ENCODE results near the gene JCAD.

The JCAD gene

DNA sequence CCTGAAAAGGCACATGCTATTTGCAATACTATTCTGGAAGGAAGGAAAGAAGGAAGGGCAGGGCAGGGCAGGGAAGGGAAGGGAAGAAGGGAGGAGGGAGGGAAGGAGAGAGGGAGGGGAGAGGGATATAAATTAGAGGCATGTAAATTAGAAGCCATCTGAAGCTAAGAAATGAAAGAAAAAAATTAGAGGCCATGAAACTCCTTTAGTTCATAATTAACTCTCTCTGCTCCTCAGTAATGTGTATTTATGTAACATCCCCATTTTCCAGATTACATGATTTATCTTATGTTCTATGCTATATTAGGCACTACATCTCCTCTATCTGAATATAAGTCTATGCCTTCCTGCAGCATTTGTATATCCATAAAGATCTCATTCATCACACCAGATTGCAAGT is 12.7 kb upstream of the JCAD start:
- no peak for DNase-seq

DNA sequence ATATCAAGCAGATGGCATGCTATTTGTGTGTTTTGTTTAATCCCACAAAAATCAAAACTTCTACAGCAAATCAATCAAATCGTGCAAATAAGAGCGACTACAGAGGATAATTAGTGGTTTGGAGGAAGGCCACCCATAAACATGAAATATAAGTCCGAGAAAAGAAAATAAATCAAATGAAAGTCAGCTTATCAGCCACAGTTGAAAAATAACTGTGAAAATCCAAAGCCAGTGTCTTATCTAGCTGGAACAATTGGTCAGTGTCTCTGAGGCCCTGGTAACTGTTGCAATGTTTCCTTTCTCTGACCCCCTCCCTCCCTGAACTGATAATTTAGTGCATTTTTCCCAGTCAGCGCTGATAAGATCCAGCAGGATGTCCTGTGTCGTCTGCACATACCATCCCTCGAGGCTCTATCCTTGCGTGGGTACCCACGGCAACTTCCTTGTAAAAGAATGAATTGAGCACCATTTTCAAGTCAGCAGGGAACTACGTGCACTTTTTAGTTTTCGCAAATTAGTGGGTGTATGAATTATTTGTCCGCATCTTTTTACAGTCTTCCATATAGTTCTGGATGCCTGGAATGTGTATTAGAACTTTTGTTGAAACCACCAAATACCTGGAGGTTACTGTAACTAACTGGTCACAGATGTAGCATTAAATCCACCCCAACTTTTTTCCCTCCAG is 10.8 kb upstream of the JCAD start:
- DNase-seq = no peak

GRCh38 chr10:30068492-30069223 is 9.3 kb upstream of the JCAD start:
- no peak for DNase-seq

GRCh38 chr10:30063099-30063498 is 3.7 kb upstream of the JCAD start:
- no peak for DNase-seq

GRCh38 chr10:30062582-30062981 is 3.2 kb upstream of the JCAD start:
- DNase-seq = no peak

DNA sequence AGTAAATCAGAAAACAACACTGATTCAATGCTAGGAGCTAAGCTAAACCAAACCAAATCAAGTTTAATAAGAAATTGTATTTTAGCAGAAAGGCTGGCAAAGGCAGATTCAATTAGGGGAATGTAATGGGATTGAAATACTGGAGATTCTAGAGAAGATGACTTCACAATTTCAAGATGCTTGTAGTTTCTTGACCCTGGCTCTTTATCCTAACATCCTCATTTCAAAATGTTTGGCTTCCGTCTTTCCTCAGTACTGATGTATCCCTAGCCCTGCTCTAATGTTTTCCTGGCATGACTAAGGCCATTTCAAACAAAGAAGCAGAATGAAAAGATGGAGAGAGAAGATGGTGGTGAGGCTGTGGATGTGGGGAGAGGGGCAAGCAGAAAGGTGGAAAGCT is 2.7 kb upstream of the JCAD start:
- no peak for DNase-seq

- no peak for DNase-seq
These were observed 735 bp downstream of the JCAD start for GRCh38 chr10:30058570-30059132.

GRCh38 chr10:30057894-30058556 is 1.4 kb downstream of the JCAD start:
- no peak for DNase-seq

DNA sequence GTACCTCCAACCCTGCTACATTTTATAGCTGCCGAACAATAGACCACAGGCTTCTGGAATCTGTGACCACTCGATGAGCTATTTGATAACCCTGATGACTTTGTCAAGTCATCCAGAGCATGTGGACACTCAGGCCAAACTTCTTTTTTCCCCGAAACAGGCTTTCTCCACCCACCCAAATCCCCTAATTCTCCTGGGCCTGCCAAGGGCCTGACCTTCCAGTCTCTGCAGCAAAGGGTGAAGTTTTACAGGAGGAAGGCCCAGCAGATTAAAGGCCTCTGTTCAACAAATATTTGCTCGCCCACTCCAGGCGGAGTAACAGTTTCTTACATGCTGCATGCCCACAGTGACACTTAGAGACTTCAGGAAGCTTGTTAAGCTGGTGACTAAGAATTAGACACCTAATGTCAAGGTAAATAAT is 2.0 kb downstream of the JCAD start:
- no peak for DNase-seq

DNA sequence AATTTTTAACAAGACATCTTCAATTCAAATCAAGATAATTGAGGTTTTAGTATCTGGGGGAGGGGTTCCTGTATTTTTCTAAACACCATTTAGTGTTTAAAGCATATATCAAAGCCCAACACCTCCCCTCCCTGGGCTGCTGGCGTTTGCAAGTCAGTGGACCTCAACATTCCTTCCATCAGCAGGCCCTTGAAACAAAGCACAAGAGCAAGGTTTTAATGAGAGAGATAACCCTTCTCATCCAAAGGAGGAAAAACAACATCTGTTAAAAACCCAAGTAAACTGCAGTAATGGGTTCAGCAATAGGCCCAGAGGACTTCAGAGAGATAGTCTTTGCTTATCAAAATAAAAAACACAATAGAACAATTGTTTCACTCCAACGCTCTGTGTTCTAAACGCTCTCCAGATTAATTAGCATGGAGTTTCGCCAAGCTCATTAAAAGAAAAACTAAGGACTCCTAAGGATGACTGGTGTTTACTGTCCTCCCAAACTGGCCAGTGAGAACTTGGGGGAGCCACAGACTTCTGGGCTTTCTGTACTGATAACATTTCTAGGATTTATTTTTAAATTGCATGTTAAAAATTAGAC is 2.5 kb downstream of the JCAD start:
- no peak for DNase-seq

GRCh38 chr10:30056281-30056680 is 3.1 kb downstream of the JCAD start:
- DNase-seq = no peak

DNA sequence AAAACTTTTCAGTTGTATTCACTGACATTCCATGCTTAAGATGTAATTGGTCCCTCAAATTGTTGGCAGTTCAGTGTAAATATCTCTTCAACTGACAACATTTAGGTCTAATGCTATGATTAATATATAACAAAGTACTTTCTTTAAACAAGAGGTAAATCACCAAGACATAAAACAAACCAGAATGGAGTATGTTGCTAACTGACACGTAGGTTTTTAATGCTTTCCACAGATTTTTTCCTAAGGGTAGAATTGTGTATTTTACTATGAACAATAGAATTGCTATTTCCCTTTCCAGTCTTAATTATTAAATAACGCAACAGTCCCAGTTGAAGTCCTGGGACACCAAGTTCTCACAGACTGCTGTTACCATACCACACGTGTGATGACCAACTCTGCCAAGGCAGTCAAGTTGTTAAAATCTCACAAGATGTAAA is 4.1 kb downstream of the JCAD start:
- DNase-seq = no peak

- no peak for DNase-seq
These were observed 7.3 kb downstream of the JCAD start for GRCh38 chr10:30052062-30052461.

DNA sequence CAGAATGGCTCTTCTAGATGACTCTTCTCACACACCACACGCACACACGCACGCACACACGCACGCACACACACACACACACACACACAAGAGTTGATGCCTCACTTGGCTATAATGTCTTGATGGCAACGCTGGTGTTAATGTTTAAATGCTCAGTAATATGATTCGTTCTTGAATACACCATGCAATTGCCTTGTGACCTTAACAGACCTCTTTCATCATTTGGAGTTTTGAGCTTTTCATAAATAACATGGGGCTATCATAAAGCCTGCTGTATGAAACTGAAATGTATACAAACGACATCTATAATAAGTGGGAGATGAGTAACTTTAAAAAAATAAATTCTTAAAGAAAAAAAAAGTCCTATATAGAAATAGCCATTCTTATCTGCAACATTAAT is 8.2 kb downstream of the JCAD start:
- no peak for DNase-seq

DNA sequence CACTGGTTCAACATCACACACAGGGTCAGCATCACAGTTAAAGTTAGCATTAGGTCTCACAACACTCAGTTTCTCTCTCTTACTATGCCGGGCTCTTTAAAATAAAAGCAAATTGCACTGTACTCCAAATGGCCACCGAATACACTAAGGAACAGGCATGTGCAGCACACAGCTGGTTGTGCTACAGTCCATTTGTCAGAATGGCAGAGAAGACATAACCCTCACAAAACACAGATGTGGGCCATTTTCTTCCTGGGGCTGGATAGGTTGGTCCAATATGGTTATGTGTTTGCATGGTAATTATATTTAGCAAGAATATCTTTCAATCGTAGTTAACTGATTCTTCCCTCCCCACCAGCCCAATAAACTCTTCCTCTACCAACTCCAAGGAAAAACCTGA is 9.0 kb downstream of the JCAD start:
- DNase-seq = no peak

- DNase-seq = no peak
These were observed 10.4 kb downstream of the JCAD start for GRCh38 chr10:30048768-30049517.

GRCh38 chr10:30047924-30048531 is 11.4 kb downstream of the JCAD start:
- no peak for DNase-seq

- DNase-seq = no peak
These were observed 12.0 kb downstream of the JCAD start for GRCh38 chr10:30047430-30047829.

GRCh38 chr10:30046476-30046875 is 12.9 kb downstream of the JCAD start:
- DNase-seq = no peak

GRCh38 chr10:30045961-30046360 is 13.4 kb downstream of the JCAD start:
- no peak for DNase-seq

GRCh38 chr10:30043476-30044270 is 15.7 kb downstream of the JCAD start:
- no peak for DNase-seq
